OCI-LY3 (cell line): ENCODE data around the gene NRXN3.

Source experiments
- H2AFZ ChIP-seq: fragments of 200-600, 300-600 bp; shearing (Covaris generic); 2 replicates; pipeline ENCODE4 v1.6.0; 2014; ENCODE audit warnings: antibody characterized with exemption, low read depth, low read length
- H3K27ac ChIP-seq: fragments of 200-600, 300-600 bp; sonication (generic); 2 replicates; pipeline ENCODE4 v1.5.1; 2014; ENCODE audit warnings: mild to moderate bottlenecking, low read length, moderate library complexity, mixed read lengths
- H3K27me3 ChIP-seq: fragments of 200-600, 300-600 bp; sonication (generic); 2 replicates; pipeline ENCODE4 v1.6.1; 2014; ENCODE audit warnings: low read depth, low read length, mixed read lengths
- H3K36me3 ChIP-seq: fragments of 200-600, 300-600 bp; sonication (generic); replicated peaks from 2 replicates; pipeline ENCODE3; 2014; ENCODE audit warnings: low read depth, low read length, mixed read lengths
- H3K4me1 ChIP-seq: fragments of 300-600, 200-600 bp; sonication (generic); 2 replicates; pipeline ENCODE4 v1.6.1; 2014; ENCODE audit warnings: low read length, mixed read lengths
- H3K4me2 ChIP-seq: fragments of 200-600, 300-600 bp; sonication (generic); 2 replicates; pipeline ENCODE4 v1.6.1; 2014; ENCODE audit warnings: low read length, mixed read lengths
- H3K4me3 ChIP-seq: fragments of 300-600, 200-600 bp; sonication (generic); 2 replicates; pipeline ENCODE4 v1.5.1; 2014; ENCODE audit warnings: antibody characterized with exemption, mild to moderate bottlenecking, low read length, moderate library complexity
- H3K79me2 ChIP-seq: fragments of 300-600, 200-600 bp; shearing (Covaris generic); 2 replicates; pipeline ENCODE4 v1.6.1; 2014; ENCODE audit warnings: mild to moderate bottlenecking, low read length, mixed read lengths
- H3K9ac ChIP-seq: fragments of 300-600, 200-600 bp; shearing (Covaris generic); 2 replicates; pipeline ENCODE4 v1.6.0; 2014; ENCODE audit warnings: mild to moderate bottlenecking, low read length, moderate library complexity
- H3K9me3 ChIP-seq: fragments of 200-600, 300-600 bp; shearing (Covaris generic); 2 replicates; pipeline ENCODE4 v1.6.1; 2014; ENCODE audit warnings: low read length, mixed read lengths; ENCODE audit not compliant: insufficient read depth
- H4K20me1 ChIP-seq: fragments of 200-600, 300-600 bp; sonication (generic); 2 replicates; pipeline ENCODE4 v1.6.1; 2016; ENCODE audit warnings: low read length, mixed read lengths; ENCODE audit not compliant: insufficient read depth
- CTCF ChIP-seq: fragments of 200-600, 300-600 bp; sonication (generic); IDR thresholded peaks from 2 replicates; pipeline ENCODE4 v1.5.1; 2014; ENCODE audit warnings: antibody characterized with exemption, low read length, low read depth
- EZH2phosphoT487 ChIP-seq: fragments of 200-600 bp; shearing (Covaris generic); IDR thresholded peaks from 2 replicates; pipeline ENCODE4 v1.6.1; 2018; ENCODE audit warnings: antibody characterized with exemption, mixed run types, low read depth

NRXN3 gene

GRCh38 chr14:78921856-78922255 is 751.7 kb downstream of the NRXN3 start:
- Histone ChIP-seq H3K9me3 (no peaks in the 10 kb centered on the region), H3K27me3 (no peaks in the 10 kb centered on the region)
- TF ChIP-seq CTCF (no peak), EZH2phosphoT487 (no peak)

GRCh38 chr14:78927261-78927660 is 757.1 kb downstream of the NRXN3 start:
- Histone ChIP-seq H4K20me1 (no peaks in the 10 kb centered on the region), H2AFZ (no peak overlapping the region), H3K27me3 (no peaks in the 10 kb centered on the region), H3K4me2 (no peak overlapping the region), H3K9ac (no peak overlapping the region), H3K4me1 (peaks cover 20% of the 10 kb centered on the region), H3K4me3 (no peak overlapping the region), H3K36me3 (no peaks in the 10 kb centered on the region), H3K79me2 (no peaks in the 10 kb centered on the region), H3K27ac (no peak overlapping the region), H3K9me3 (no peaks in the 10 kb centered on the region)
- no peak for TF ChIP-seq EZH2phosphoT487
- TF ChIP-seq CTCF = no peak

More at GRCh38 chr14:78921856-78922255, 751.7 kb downstream of the NRXN3 start:
- no peaks in the 10 kb centered on the region for H3K79me2 ChIP-seq
- H3K36me3 ChIP-seq = no peaks in the 10 kb centered on the region
- H3K4me3 ChIP-seq = no peak overlapping the region
- H2AFZ ChIP-seq = no peak overlapping the region
- no peak overlapping the region for H3K9ac ChIP-seq
- no peaks in the 10 kb centered on the region for H4K20me1 ChIP-seq
- no peak overlapping the region for H3K27ac ChIP-seq
- no peak overlapping the region for H3K4me2 ChIP-seq
- H3K4me1 ChIP-seq = no peaks in the 10 kb centered on the region

- Histone ChIP-seq H3K4me2 (no peak overlapping the region), H3K4me1 (peaks cover 28% of the 10 kb centered on the region), H2AFZ (no peak overlapping the region), H4K20me1 (no peaks in the 10 kb centered on the region), H3K9ac (no peak overlapping the region), H3K4me3 (no peak overlapping the region), H3K27me3 (no peaks in the 10 kb centered on the region; the same call in 1 of the 2 replicates), H3K36me3 (no peaks in the 10 kb centered on the region), H3K79me2 (no peaks in the 10 kb centered on the region), H3K27ac (no peak overlapping the region), H3K9me3 (no peaks in the 10 kb centered on the region)
- no peak for TF ChIP-seq EZH2phosphoT487
- no peak for TF ChIP-seq CTCF
These were observed 763.0 kb downstream of the NRXN3 start for GRCh38 chr14:78933166-78933565.

GRCh38 chr14:78933948-78934524 is 763.9 kb downstream of the NRXN3 start:
- Histone ChIP-seq H3K4me1 (peaks cover 30% of the 10 kb centered on the region), H4K20me1 (no peaks in the 10 kb centered on the region), H3K27me3 (no peaks in the 10 kb centered on the region; the same call in 1 of the 2 replicates), H3K79me2 (no peaks in the 10 kb centered on the region), H3K9me3 (no peaks in the 10 kb centered on the region), H3K27ac (no peak overlapping the region), H2AFZ (no peak overlapping the region), H3K4me3 (no peak overlapping the region), H3K4me2 (no peak overlapping the region), H3K9ac (no peak overlapping the region), H3K36me3 (no peaks in the 10 kb centered on the region)
- TF ChIP-seq CTCF (peak; percentile 59), EZH2phosphoT487 (no peak)
